Fibroblast of upper back skin (primary cell): ENCODE results near the gene SLC19A2.
A peak's percentile ranks its signal among the peaks of the same experiment; 100 is the strongest.
"Not testable (repeated sequence)": the region's sequence is repeated elsewhere in the genome, so short reads cannot be mapped to it uniquely, and the experiment has no call there.

Source experiments
- DNase-seq: peaks from one replicate; pipeline ENCODE4 v3.0.0-alpha.2; 2013

The SLC19A2 gene

DNA sequence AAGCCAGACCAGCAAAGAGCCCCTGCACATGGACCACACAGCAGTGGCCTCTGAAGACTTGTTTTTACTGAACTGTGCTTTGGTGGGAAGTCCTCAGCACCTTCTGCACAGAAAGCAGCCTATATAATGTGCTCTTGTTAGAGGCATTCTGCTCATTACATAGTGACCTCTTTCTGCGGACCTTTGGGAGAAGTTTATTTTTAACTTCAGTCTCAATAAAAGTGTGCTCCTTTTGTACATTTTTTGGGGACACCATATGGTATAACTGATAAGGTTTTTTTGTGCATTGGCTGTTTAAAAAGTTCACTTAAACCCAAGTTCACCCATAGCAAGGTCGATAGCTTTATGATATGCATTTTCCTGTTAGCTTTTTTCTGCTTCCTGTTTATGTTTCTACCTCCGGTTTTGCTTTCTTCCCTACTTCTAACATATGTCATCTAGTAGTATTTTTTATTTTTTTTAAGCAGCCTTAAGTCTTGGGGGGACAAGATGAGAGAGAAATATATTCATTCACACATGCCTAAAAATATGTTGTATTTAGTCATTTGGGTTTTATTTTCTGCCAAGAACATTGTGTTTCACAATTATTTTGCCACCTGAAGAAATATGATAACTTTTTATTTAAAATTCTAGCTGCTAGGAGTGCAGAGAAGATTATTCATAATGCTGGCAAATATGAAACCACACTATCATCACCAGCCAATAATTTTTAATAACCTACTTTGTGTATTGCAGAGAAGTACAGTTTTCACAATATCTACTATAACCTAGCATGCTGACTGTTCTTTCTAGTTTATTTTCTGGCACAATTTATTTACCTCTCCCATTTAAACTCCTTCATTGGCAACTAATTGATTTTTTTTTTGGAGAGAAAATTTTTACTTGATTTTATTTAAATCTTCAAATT, 22.9 kb upstream of the SLC19A2 start:
- no peak for DNase-seq

DNA sequence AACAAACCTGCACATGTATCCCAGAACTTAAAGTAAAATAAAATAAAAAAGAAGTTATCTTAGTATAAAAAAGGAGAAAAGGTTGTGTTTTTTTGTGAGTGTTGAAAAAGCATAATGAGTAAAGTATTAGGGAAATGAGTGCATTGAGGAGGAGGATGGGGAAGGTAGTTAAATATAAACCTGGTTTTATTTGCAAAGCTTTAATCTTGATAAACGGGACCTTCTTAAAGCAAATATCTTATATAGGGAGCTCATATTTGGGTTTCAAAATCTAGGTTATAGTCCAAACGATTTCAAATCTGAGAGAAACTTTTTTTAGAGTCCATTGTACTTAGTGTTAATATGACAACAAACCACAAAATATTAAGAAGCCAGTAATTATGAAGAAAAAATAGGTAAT, 21.7 kb upstream of the SLC19A2 start:
- DNase-seq: no peak

DNA sequence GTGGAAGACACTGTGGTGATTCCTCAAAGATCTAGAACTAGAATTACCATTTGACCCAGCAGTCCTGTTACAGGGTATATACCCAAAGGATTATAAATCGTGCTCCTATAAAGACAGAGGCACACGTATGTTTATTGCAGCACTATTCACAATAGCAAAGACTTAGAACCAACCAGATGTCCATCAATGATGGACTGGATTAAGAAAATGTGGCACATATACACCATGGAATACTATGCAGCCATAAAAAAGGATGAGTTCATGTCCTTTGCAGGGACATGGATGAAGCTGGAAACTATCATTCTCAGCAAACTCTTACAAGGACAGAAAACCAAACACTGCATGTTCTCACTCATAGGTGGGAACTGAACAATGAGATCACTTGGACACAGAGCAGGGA, 17.9 kb upstream of the SLC19A2 start:
- DNase-seq: not testable (repeated sequence)

DNA sequence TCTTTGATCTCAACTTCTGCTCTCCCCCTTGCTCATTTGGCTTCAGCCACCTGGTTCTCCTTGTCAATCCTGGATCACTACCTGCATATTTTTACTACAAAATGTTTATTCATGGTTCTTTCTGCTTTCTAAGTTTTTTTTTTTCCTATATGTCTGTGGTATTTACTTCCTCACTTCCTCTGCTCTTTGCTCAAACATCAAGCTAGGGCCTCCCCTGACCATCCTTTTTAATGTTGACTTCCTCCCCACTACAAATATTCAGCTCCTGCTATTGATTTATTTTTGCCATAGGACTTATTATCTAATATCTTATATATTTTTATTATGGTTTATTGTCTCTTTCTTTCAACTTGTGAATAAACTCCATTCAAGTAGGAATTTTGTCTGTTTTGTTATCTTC, 14.1 kb upstream of the SLC19A2 start:
- DNase-seq: no peak

DNA sequence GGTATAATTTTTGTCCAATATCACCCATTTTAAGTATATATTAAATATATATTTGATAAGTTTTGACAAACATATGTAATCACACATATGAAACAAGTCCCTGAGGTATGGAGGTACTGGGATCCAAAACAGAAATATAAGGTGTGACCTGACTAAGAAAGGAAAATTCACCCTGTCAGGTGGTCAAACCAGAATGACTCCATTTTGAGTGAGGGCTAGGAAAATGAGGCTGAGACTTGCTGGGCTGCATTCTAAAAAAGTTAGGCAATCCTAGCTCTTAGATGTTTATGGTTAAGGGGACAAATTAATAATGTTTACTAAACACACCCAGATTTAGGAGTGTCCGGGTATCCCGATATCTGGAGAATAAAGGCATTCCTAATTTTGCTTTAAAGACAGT, 11.6 kb upstream of the SLC19A2 start:
- DNase-seq: no peak

- DNase-seq: no peak
Measured at GRCh38 chr1:169495916-169496315, 10.2 kb upstream of the SLC19A2 start.

- DNase-seq: peak; percentile 7
Measured at GRCh38 chr1:169495046-169495775, 9.5 kb upstream of the SLC19A2 start.

DNA sequence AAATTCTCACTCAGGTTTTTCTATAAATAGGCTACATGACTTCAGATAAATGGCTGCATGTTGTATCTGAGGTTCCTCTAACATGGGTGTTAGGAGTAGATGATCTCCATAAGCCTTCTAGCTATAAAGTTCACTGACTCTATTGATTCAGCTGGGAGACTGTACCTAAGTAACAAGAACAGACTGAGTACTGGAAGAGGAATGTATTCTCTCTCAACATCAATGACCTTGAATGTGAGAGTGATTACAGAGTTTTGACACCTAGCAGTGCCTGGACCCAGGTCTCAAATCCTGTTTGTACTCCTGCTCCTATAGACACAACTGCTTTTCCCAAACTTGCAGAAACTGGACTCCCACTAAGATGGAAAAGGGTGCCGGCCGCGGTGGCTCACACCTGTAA, 8.6 kb upstream of the SLC19A2 start:
- no peak for DNase-seq

DNA sequence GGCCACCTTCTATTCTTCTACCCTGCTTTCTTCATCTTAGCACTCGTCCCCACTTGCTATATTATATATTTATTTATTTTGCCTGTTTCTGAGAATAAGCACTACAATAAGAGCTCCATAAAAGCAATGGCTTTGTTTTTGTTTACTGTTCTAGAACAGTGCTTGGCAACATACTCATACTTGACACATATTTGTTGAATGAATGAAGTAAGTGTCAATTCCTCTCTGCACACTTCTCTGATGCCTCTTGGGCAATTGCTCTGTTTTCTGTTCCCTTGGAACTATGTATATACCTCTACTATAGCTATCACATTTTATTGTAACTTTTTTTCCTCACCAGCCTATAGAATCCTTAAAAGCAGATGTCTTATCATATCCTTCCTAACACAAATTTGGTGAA, 7.5 kb upstream of the SLC19A2 start:
- no peak for DNase-seq

GRCh38 chr1:169491845-169492281, 6.1 kb upstream of the SLC19A2 start:
- no peak for DNase-seq

- no peak for DNase-seq
Measured at GRCh38 chr1:169488157-169488556, 2.4 kb upstream of the SLC19A2 start.

- DNase-seq: no peak
Measured at GRCh38 chr1:169487561-169487960, 1.8 kb upstream of the SLC19A2 start.

DNA sequence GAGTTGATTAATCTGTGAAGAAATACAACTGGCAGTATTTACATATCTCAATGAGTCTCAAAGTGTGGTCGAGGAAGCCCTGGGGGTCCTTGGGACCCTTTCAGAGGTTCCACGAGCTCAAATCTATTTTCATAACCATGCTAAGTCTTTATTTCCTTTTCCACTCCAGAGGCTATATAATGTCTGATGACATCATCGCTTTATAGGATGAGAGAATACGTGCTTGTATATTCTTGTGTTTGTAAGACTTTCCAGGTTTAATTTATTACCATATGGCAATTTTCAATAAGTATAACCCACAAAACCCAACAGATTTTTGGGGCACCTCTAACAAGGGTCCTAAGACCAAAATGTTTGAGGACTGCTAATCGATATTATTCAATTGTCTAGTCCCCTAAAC, 1.4 kb upstream of the SLC19A2 start:
- no peak for DNase-seq

GRCh38 chr1:169486281-169487051, 722 bp upstream of the SLC19A2 start:
- DNase-seq: peak; percentile 49

- DNase-seq: peak; percentile 43
Measured at GRCh38 chr1:169484683-169485430, 887 bp downstream of the SLC19A2 start.

- DNase-seq: no peak
Measured at GRCh38 chr1:169484101-169484500, 1.6 kb downstream of the SLC19A2 start.

GRCh38 chr1:169483500-169483966, 2.2 kb downstream of the SLC19A2 start:
- DNase-seq: no peak

- no peak for DNase-seq
Measured at GRCh38 chr1:169479363-169480066, 6.2 kb downstream of the SLC19A2 start.

DNA sequence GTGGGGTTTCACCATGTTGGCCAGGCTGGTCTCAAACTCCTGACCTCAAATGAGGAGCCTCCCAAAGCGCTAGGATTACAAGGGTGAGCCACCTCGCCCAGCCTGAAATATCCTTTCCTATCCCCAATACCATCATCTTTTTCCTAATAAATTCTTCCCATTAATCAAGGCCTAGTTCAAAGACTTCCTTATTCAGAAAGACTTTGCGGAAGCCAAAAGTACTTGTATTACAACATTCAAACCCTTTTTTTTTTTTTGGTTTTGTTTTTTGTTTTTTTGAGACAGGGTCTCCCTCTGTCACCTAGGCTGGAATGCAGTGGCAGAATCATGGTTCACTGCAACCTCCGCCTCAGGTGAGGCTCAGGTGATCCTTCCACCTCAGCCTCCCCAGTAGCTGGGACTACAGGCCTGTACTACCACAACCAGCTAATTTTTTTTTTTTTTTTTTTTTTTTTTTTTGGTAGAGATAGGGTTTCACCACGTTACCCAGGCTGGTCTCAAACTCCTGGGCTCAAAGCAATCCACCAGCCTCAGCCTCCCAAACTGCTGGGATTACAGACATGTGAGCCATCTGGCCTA, 7.6 kb downstream of the SLC19A2 start:
- no peak for DNase-seq

DNA sequence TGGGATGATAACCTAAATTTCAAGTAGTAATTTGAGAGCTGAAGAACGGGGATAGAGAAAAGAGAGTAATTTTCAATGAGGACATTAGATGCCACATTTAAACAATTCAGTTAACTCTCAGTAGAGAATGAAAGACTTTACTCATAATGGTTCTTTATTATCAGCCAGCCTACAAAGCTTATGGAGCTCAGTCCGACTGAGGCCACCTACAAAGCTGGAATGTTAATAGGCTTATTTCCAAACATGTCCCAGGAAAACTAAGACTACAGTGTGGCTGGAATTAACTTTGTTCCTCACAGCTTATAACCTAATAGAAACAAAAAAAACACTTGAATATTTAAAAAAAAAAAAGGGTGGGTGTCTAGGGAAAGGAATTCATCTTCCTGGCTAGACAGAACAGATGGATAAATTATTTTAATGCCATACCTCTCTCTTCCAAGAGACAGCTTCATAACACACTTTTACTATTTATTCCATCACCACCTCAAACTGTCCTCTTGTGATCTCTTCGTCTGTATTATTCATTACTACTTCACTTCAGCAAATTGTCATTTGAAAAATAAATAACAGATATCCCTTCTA, 9.8 kb downstream of the SLC19A2 start:
- DNase-seq: no peak
